HT1080 (cell line): Measurements from ENCODE around the gene MTERF1. TPM values are rescaled to one million over a fixed set of nuclear protein-coding genes. Genes with fewer than 3 reads are reported as not detected.

ENCODE experiments used
- DNase-seq: peaks from one replicate; pipeline ENCODE4 v3.0.0-alpha.2; 2015; ENCODE audit warnings: low read depth
- total RNA-seq: library from RNA; depleted of rRNA; stranded (reverse); fragments of >200 nt; shearing (Covaris generic); gene quantifications from 2 replicates; pipeline ENCODE4 v1.2.3, GENCODE V29; 2014; rRNA removed

Gene MTERF1
- total RNA-seq, 1 experiment from 2014 or later: 12.4 TPM

GRCh38 chr7:91835826-91836368, 44.6 kb downstream of the MTERF1 start:
- DNase-seq: peak; percentile 10

GRCh38 chr7:91835091-91835825, 45.2 kb downstream of the MTERF1 start:
- no peak for DNase-seq

- no peak for DNase-seq
Measured at GRCh38 chr7:91832493-91833045, 47.9 kb downstream of the MTERF1 start.

GRCh38 chr7:91827169-91827568, 53.3 kb downstream of the MTERF1 start:
- no peak for DNase-seq

GRCh38 chr7:91826377-91826776, 54.1 kb downstream of the MTERF1 start:
- peak; percentile 33 for DNase-seq

- no peak for DNase-seq
Measured at GRCh38 chr7:91824201-91824600, 56.3 kb downstream of the MTERF1 start.

Other genes with a start within 250 kb of the MTERF1 start
- gene AKAP9, start 60.2 kb upstream of the MTERF1 start, total RNA-seq: 13.1 and 14.8 TPM in 2 replicates